DMS53 treated with DMSO at 0.1 percent for 48 hours (cell line): Measurements from ENCODE around the gene EVPLL.
"Not testable (repeated sequence)": the region's sequence is repeated elsewhere in the genome, so short reads cannot be mapped to it uniquely, and the experiment has no call there.

Experiments
- DNase-seq: peaks from one replicate; lab custom pipeline; 2025; ENCODE audit not compliant: unreplicated experiment; lab: John Stamatoyannopoulos, UW

The EVPLL gene

DNA sequence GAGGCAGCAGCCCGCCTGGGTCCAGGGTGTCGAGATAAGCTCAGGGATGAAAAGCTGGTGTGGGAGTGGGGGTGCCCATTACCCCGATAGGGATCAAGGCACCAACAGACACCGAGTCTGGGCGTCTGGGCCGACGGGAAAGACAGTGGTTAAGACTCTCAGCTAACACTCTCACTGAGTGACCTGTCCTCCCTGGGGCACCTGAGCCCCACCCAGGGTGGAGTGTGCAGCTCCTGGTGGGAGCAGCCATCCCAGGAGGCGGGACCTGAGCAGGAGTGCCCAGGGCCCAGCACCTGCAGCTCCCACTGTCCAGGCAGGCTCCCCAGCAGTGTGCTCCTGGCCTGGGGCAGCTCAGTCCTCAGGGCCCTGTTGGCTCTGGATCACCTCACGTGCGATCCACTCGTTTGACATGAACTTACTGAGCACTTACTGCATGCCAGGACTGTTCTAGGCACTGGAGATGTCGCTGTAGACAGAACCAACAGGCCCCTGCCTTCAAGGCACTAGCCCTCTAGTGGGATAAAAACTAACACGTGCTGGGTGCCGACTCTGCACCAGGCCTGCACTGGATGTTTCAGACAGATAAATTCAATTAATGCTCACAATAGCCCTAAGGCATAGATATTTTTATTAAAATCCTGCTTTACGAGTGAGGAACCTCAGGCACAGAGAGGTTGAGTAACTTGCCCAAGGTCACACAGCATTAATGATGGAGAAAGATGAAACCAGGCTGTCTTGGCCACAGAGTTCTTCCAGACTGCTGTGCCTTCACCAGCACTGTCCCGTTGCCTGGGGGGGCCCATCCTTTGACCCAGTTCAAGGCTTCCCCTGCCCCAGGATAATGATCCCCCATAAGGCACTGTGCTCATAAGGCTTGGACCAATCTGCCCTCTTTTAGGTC is 1.9 kb downstream of the EVPLL start:
- DNase-seq = no peak

GRCh38 chr17:18380471-18381157 is 3.0 kb downstream of the EVPLL start:
- no peak for DNase-seq

DNA sequence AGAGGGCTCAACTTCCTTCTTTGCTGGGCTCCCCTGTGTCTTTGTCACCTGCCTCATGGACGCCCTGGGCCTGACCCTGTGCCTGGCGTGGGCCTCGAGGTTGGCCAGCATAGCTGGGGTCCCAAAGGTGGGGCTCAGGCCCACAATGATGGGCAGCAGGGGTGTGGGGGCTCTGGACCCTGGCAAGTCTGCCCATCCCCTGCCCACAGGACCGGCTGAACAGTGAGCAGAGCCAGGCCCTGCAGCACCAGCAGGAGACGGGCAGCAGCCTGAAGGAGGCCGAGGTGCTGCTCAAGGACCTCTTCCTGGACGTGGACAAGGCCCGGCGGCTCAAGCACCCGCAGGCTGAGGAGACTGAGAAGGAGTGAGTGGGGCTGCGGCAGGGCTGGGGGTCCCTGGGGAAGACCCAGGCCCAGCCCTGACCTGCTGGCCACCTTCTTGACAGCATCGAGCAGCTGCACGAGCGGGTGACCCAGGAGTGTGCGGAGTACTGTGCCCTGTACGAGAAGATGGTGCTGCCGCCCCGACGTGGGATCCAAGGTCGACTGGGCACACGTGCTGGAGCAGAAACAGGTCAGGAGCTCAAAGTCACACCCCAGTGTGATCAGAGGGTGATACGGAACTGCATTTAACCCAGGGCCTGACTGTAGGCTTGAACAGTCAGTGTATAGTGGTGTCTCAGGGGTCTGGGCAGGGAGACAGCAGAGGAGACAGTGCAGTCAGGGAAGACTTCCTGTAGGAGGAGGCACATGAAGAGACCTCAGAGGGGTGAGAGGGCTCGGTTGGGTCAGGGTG is 3.8 kb downstream of the EVPLL start:
- DNase-seq = no peak

- DNase-seq = no peak
These were observed 4.3 kb downstream of the EVPLL start for GRCh38 chr17:18381953-18382245.

DNA sequence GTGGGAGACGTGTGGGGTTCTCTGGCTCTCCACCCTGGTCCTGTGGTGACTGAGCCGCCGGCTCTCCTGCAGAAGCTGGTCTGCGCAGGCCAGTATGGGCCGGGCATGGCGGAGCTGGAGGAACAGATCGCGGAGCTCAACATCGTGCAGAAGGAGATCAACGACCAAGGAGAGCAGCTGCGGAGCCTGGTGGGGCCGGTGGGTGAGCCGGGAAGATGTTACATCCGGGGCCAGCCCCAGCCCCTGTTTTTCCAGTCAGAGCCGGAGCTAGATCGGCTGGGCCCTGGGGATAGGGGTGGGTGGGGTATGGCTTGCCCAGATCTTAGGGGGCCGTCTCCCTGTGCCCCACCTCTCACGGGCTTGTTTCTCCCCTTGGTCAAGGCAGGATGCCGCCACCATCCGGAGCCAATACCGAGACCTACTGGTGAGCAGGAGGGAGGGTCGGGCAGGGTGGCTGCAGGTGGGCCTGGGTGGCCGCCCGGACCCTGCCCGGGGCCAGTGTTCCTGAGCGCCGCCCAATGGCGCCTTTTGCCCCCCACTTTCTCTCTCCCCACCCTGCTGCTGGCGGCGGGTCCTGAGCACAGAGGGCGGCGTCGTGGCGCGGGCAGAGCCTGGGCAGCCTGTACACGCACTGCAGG is 5.0 kb downstream of the EVPLL start:
- no peak for DNase-seq

GRCh38 chr17:18383079-18383481 is 5.5 kb downstream of the EVPLL start:
- not testable (repeated sequence) for DNase-seq

- not testable (repeated sequence) for DNase-seq
These were observed 6.7 kb downstream of the EVPLL start for GRCh38 chr17:18384271-18384670.

DNA sequence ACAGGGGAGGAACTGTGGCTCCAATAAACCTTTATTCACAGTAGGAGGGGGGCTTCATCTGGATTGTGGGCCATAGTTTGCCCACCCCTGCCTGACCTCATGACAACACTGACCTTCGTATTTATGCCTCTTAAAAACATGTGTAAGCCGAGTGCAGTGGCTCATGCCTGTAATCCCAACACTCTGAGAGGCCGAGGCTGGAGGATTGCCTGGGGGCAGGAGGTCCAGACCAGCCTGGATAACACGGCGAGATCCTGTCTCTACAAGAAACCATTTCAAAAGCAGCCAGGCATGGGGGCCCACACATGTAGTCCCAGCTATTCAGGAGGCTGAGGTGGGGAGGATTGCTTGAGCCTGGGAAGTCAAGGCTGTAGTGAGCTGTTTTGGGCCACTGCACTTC is 10.0 kb downstream of the EVPLL start:
- DNase-seq = not testable (repeated sequence)

GRCh38 chr17:18388266-18388665 is 10.7 kb downstream of the EVPLL start:
- not testable (repeated sequence) for DNase-seq

GRCh38 chr17:18388728-18389127 is 11.2 kb downstream of the EVPLL start:
- DNase-seq = not testable (repeated sequence)

GRCh38 chr17:18401872-18402590 is 24.5 kb downstream of the EVPLL start:
- not testable (repeated sequence) for DNase-seq

DNA sequence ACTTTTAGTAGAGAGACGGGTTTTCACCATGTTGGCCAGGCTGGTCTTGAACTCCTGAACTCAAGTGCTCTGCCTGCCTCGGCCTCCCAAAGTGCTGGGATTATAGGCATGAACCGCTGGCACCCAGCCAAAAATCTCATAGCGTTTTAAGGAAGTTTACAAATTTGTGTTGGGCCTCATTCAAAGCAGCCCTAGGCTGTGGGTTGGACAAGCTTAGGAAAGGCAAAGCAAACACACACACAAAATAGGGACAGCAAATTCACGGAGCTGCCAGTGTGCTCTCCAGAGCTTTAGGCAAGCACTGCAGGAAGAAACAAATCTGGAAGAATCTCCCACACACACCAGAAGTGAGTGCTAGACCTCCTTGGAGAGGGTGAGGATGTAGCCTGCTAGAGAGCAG is 25.6 kb downstream of the EVPLL start:
- DNase-seq = not testable (repeated sequence)

- DNase-seq = not testable (repeated sequence)
These were observed 26.0 kb downstream of the EVPLL start for GRCh38 chr17:18403604-18404003.

DNA sequence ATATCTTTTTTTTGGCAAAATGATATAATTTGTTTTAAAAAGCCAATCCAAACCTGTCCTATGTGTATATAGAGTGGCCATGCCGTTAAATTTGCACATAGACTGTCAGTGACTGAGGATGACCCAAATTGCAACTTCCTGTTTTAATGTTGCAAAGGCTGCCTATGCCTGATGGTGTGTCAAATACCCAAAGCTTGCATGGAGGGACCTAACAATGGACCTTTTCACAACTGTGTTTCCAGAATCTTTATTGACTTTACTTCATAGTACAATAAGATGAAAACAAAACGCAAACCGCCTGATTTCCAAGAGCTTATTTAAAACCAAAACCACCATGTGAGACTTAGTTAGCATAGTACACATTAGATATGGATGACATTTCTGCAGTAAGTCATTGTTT is 31.3 kb downstream of the EVPLL start:
- not testable (repeated sequence) for DNase-seq

- DNase-seq = not testable (repeated sequence)
These were observed 31.7 kb downstream of the EVPLL start for GRCh38 chr17:18409321-18409720.

- not testable (repeated sequence) for DNase-seq
These were observed 33.2 kb downstream of the EVPLL start for GRCh38 chr17:18410736-18411135.

DNA sequence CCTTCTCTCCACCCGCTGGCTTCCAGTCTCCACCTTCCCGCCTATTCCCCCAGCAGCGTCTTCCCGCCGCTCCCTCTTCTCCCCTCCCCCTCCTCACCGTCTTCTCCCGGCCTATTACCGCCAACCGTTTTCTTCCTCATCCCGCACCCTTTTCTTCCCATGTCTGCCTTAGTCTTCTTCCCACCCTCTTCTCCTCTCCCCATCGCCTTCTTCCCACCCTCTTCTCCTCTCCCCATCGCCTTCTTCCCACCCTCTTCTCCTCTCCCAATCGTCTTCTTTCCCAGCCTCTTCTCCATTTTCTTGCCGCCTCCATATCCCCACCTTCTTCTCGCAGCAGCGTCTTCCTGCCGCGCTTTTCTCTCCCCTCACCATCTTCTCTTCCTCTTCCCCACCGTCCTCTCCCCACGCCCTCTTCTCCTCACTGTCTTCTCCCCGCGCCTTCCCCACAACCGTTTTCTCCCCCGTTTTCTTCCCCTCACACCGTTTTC is 33.8 kb downstream of the EVPLL start:
- not testable (repeated sequence) for DNase-seq

GRCh38 chr17:18412001-18412538 is 34.5 kb downstream of the EVPLL start:
- DNase-seq = not testable (repeated sequence)

GRCh38 chr17:18421521-18421920 is 43.9 kb downstream of the EVPLL start:
- DNase-seq = not testable (repeated sequence)

GRCh38 chr17:18422464-18422863 is 44.9 kb downstream of the EVPLL start:
- DNase-seq = not testable (repeated sequence)
